A549 (cell line): ENCODE data around the gene ALG8. TPM values are rescaled to one million over a fixed set of nuclear protein-coding genes. Genes with fewer than 3 reads are reported as not detected.
"Not testable (repeated sequence)": the region's sequence is repeated elsewhere in the genome, so short reads cannot be mapped to it uniquely, and the experiment has no call there.

Source experiments
- ATAC-seq, 2 experiments: fragments of 200-7000 bp in 1 of 2; fragments of >200 bp in 1 of 2; cut with Nextera tagmentation in 1 of 2; cut with Tn5 transposase in 1 of 2; 3 replicates each; pipeline versions ENCODE4 v1.8.0 to v1.9.1; 2018 to 2020; ENCODE audit warnings: mild to moderate bottlenecking in 1 of 2, moderate library complexity in 1 of 2
- CTCF ChIA-PET: fragments of 300-600 bp; sonication (Branson Sonifier 250); formaldehyde crosslinking; extraction: SDS; loops from one replicate; lab custom pipeline; 2021; ENCODE audit warnings: antibody characterized with exemption, inconsistent platforms; lab: Yijun Ruan, JAX
- POLR2A ChIA-PET: fragments of 350-600 bp; formaldehyde crosslinking; extraction: SDS; loops from one replicate; lab custom pipeline; 2021; ENCODE audit warnings: antibody characterized with exemption, inconsistent platforms; lab: Yijun Ruan, JAX
- DNase-seq, 2 experiments: peaks; one replicate each; pipeline versions ENCODE4 v3.0.0 to v3.0.0-alpha.2; 2011 to 2016; ENCODE audit warnings: low read depth in 1 of 2, low spot score in 1 of 2
- FAIRE-seq: peaks from 2 replicates; lab custom pipeline; 2011; peaks lifted over from hg19 to GRCh38; lab: Jason Lieb, UNC
- H3K27ac ChIP-seq, 2 experiments: fragments of >200 bp; sonication (Bioruptor Twin); formaldehyde crosslinking; 3 replicates each; pipeline ENCODE4 v1.5.1; 2016 to 2017
- H3K4me1 ChIP-seq: fragments of >200 bp; sonication (Bioruptor Twin); formaldehyde crosslinking; 3 replicates; pipeline ENCODE4 v1.6.1; 2016
- H3K4me2 ChIP-seq: fragments of >200 bp; sonication (Bioruptor Twin); formaldehyde crosslinking; 3 replicates; pipeline ENCODE4 v1.6.1; 2016
- H3K4me3 ChIP-seq: fragments of >200 bp; sonication (Bioruptor Twin); formaldehyde crosslinking; 3 replicates; pipeline ENCODE4 v1.5.1; 2016
- H3K9me3 ChIP-seq: fragments of >200 bp; sonication (Bioruptor Twin); formaldehyde crosslinking; 3 replicates; pipeline ENCODE4 v1.6.1; 2016
- CBX2 ChIP-seq: fragments of 200-600 bp; sonication (generic); IDR thresholded peaks from 2 replicates; pipeline ENCODE4 v1.6.1; 2016; ENCODE audit warnings: low read depth, mild to moderate bottlenecking, borderline replicate concordance
- EHMT2 ChIP-seq: fragments of 200-600 bp; sonication (generic); IDR thresholded peaks from 2 replicates; pipeline ENCODE4 v1.6.1; 2016; ENCODE audit warnings: antibody characterized with exemption, low read depth, mild to moderate bottlenecking, moderate library complexity
- EP300 ChIP-seq, 2 experiments: fragments of >200 bp; sonication (Bioruptor Twin); formaldehyde crosslinking; IDR thresholded peaks; 2 replicates in 1 of 2; 3 replicates in 1 of 2; pipeline ENCODE4 v1.6.1; 2016 to 2017
- ESRRA ChIP-seq: fragments of 150-350 bp; IDR thresholded peaks from 2 replicates; pipeline ENCODE4 v1.6.1; 2014; ENCODE audit warnings: mild to moderate bottlenecking, low read length, borderline replicate concordance
- FOSB ChIP-seq: fragments of 250-450 bp; sonication (Bioruptor Pico); IDR thresholded peaks from 2 replicates; pipeline ENCODE4 v1.5.0; 2020; ENCODE audit warnings: mild to moderate bottlenecking, moderate library complexity
- HEYL ChIP-seq: fragments of 250-450 bp; sonication (Bioruptor Pico); IDR thresholded peaks from 2 replicates; pipeline ENCODE4 v1.8.0; 2021; ENCODE audit warnings: mild to moderate bottlenecking, moderate library complexity
- JUNB ChIP-seq: fragments of >200 bp; sonication (Bioruptor Twin); formaldehyde crosslinking; IDR thresholded peaks from 2 replicates; pipeline ENCODE4 v1.6.1; 2016
- MAFK ChIP-seq: fragments of 450-650 bp; IDR thresholded peaks from 2 replicates; pipeline ENCODE4 v1.6.1; 2014; ENCODE audit not compliant: partially characterized antibody
- MYC ChIP-seq: IDR thresholded peaks from 2 replicates; pipeline ENCODE4 v1.6.1; 2012; ENCODE audit warnings: mild to moderate bottlenecking, inconsistent platforms, low read length, improper control_type of control experiment, borderline replicate concordance
- NFE2L2 ChIP-seq: fragments of 150-350 bp; conservative IDR thresholded peaks from 2 replicates; pipeline ENCODE4 v1.6.1; 2014; ENCODE audit warnings: low read length
- POLR2AphosphoS2 ChIP-seq: conservative IDR thresholded peaks from 2 replicates; pipeline ENCODE4 v1.6.1; 2012; ENCODE audit warnings: low read length, improper control_type of control experiment, inconsistent platforms
- RAD21 ChIP-seq, 2 experiments: fragments of >200 bp in 1 of 2; sonication (Bioruptor Twin) in 1 of 2; formaldehyde crosslinking in 1 of 2; IDR thresholded peaks in 1 of 2; conservative IDR thresholded peaks in 1 of 2; 2 replicates in 1 of 2; 3 replicates in 1 of 2; pipeline ENCODE4 v1.6.1; 2012 to 2018; ENCODE audit warnings: inconsistent platforms in 1 of 2
- TFCP2L1 ChIP-seq: fragments of 250-450 bp; sonication (Bioruptor Pico); IDR thresholded peaks from 2 replicates; pipeline ENCODE4 v1.5.0; 2021; ENCODE audit warnings: mild to moderate bottlenecking
- TP53 ChIP-seq: fragments of 250-450 bp; sonication (Bioruptor Pico); IDR thresholded peaks from 2 replicates; pipeline ENCODE4 v1.5.0; 2021; ENCODE audit warnings: mild to moderate bottlenecking, moderate library complexity
- ZC3H11A ChIP-seq: fragments of 450-650 bp; IDR thresholded peaks from 2 replicates; pipeline ENCODE4 v1.6.1; 2014; ENCODE audit warnings: antibody characterized with exemption, mild to moderate bottlenecking
- ZSCAN20 ChIP-seq: fragments of 250-450 bp; sonication (Bioruptor Pico); IDR thresholded peaks from 2 replicates; pipeline ENCODE4 v1.8.0; 2022; ENCODE audit warnings: mild to moderate bottlenecking, moderate library complexity
- WGBS: methylation state at CpG from one replicate; pipeline ENCODE4 v1.1.6; 2017; ENCODE audit errors: missing lambda C conversion rate; 5-methylcytosine and 5-hydroxymethylcytosine counted together
- polyA plus RNA-seq, 4 experiments: library from polyadenylated mRNA; depleted of rRNA in 3 of 4; stranded (reverse); fragments of >200 nt; fragmentation: RNase III in 1 of 4; extraction: RNeasy Plus Mini Kit Qiagen cat#74134 plus additional on column Dnase treatment in 1 of 4; gene quantifications; 2 replicates in 3 of 4; 3 replicates in 1 of 4; pipeline ENCODE4 v1.2.3, GENCODE V29; 2011 to 2017
- TF ChIP-seq, protein P1 (sequence below): fragments of >200 bp; sonication (Bioruptor Twin); formaldehyde crosslinking; IDR thresholded peaks from 2 replicates; pipeline ENCODE4 v1.6.1; 2016
- TF ChIP-seq, protein P2 (sequence below): fragments of 200-600 bp; sonication (generic); IDR thresholded peaks from 2 replicates; pipeline ENCODE4 v1.6.1; 2016; ENCODE audit warnings: antibody characterized with exemption, mild to moderate bottlenecking, moderate library complexity
- TF ChIP-seq, protein P3 (sequence below): IDR thresholded peaks from 2 replicates; pipeline ENCODE4 v1.6.1; 2012
- TF ChIP-seq, protein P4 (sequence below): fragments of 150-350 bp; IDR thresholded peaks from 2 replicates; pipeline ENCODE4 v1.6.1; 2014; ENCODE audit warnings: low read depth, mild to moderate bottlenecking, low read length

The ALG8 gene
- polyA plus RNA-seq, 2 of the 4 experiments (the other 2 are of a cell fraction) = 59.0 to 159 TPM

DNA sequence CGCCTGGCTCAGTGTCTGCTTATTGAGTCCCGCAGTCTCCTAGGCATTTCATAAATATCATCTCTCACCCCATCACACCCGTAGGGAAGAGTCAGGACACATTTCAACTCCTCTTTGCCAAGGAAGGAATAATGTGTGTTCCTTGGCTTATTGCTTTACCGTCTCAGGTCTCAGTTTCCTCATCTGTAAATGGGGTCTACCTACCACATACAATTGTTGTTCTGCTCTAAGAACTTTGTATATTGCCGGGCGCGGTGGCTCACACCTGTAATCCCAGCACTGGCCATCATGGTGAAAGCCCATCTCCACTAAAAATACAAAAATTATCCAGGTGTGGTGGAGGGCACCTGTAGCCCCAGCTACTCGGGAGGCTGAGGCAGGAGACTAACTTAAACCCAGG lies 78.9 kb downstream of the ALG8 start:
- FAIRE-seq (no peak), DNase-seq (no peak), ATAC-seq (no peak)
- WGBS = 91% methylated on average over 8 of the region's 8 CpGs
- Histone ChIP-seq H3K4me3 (no peak overlapping the region), H3K4me1 (no peaks in the 10 kb centered on the region), H3K27ac (no peak overlapping the region), H3K9me3 (no peaks in the 10 kb centered on the region), H3K4me2 (no peak overlapping the region)
- TF ChIP-seq ESRRA (no peak), MYC (no peak), TP53 (CRISPR knock-in tag) (no peak), FOSB (CRISPR knock-in tag) (no peak), POLR2AphosphoS2 (no peak), JUNB (no peak), EHMT2 (no peak), ZSCAN20 (CRISPR knock-in tag) (no peak), NFE2L2 (no peak), ZC3H11A (no peak), EP300 (IDR thresholded peaks at IDR 0.05) (no peak), CBX2 (no peak), RAD21 (conservative IDR thresholded peaks at IDR 0.05 in 1 of 2, IDR thresholded peaks at IDR 0.05 in 1 of 2) (no peak), MAFK (no peak), TFCP2L1 (CRISPR knock-in tag) (no peak), HEYL (CRISPR knock-in tag) (no peak)
- TF ChIP-seq, protein P1, sequence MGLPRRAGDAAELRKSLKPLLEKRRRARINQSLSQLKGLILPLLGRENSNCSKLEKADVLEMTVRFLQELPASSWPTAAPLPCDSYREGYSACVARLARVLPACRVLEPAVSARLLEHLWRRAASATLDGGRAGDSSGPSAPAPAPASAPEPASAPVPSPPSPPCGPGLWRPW = no peak
- TF ChIP-seq, protein P2, sequence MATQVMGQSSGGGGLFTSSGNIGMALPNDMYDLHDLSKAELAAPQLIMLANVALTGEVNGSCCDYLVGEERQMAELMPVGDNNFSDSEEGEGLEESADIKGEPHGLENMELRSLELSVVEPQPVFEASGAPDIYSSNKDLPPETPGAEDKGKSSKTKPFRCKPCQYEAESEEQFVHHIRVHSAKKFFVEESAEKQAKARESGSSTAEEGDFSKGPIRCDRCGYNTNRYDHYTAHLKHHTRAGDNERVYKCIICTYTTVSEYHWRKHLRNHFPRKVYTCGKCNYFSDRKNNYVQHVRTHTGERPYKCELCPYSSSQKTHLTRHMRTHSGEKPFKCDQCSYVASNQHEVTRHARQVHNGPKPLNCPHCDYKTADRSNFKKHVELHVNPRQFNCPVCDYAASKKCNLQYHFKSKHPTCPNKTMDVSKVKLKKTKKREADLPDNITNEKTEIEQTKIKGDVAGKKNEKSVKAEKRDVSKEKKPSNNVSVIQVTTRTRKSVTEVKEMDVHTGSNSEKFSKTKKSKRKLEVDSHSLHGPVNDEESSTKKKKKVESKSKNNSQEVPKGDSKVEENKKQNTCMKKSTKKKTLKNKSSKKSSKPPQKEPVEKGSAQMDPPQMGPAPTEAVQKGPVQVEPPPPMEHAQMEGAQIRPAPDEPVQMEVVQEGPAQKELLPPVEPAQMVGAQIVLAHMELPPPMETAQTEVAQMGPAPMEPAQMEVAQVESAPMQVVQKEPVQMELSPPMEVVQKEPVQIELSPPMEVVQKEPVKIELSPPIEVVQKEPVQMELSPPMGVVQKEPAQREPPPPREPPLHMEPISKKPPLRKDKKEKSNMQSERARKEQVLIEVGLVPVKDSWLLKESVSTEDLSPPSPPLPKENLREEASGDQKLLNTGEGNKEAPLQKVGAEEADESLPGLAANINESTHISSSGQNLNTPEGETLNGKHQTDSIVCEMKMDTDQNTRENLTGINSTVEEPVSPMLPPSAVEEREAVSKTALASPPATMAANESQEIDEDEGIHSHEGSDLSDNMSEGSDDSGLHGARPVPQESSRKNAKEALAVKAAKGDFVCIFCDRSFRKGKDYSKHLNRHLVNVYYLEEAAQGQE = no peak
- TF ChIP-seq, protein P3, sequence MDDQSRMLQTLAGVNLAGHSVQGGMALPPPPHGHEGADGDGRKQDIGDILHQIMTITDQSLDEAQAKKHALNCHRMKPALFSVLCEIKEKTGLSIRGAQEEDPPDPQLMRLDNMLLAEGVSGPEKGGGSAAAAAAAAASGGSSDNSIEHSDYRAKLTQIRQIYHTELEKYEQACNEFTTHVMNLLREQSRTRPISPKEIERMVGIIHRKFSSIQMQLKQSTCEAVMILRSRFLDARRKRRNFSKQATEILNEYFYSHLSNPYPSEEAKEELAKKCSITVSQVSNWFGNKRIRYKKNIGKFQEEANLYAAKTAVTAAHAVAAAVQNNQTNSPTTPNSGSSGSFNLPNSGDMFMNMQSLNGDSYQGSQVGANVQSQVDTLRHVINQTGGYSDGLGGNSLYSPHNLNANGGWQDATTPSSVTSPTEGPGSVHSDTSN = no peak
- TF ChIP-seq, protein P4, sequence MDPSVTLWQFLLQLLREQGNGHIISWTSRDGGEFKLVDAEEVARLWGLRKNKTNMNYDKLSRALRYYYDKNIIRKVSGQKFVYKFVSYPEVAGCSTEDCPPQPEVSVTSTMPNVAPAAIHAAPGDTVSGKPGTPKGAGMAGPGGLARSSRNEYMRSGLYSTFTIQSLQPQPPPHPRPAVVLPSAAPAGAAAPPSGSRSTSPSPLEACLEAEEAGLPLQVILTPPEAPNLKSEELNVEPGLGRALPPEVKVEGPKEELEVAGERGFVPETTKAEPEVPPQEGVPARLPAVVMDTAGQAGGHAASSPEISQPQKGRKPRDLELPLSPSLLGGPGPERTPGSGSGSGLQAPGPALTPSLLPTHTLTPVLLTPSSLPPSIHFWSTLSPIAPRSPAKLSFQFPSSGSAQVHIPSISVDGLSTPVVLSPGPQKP = no peak
- CTCF ChIA-PET = interaction anchor here (3.6 kb wide), 1 partner anchor 14 kb away, joined by 19 read pairs; no protein-coding TSS in a partner anchor
- POLR2A ChIA-PET = no interaction called here

DNA sequence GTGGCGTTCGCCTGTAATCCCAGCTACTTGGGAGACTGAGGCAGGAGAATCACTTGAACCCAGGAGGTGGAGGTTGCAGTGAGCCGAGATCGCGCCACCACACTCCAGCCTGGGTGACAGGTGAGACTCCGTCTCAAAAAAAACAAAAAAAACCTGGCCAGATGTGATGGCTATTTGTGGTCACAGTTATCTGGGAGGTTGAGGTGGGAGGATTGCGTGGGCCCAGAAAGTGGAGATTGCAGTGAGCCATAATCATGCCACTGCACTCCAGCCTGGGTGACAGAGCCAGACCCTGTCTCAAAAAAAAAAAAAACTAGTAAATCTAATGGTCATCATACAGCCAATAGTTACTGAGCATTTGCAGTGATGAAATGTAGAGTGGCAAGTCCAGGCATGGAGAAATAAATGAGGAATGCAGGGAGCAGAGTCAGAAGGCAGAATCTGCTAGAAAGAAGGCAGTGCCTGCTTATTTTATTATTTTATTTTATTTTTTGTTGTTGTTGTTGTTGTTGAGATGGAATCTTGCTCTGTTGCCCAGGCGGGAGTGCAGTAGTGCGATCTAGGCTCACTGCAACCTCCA lies 79.6 kb downstream of the ALG8 start:
- 94% methylated on average over 9 of the region's 9 CpGs for WGBS
- H3K9me3 ChIP-seq, FAIRE-seq, POLR2A ChIA-PET, H3K4me3 ChIP-seq, H3K27ac ChIP-seq, H3K4me2 ChIP-seq, ATAC-seq, H3K4me1 ChIP-seq, DNase-seq: not testable (repeated sequence)
- CTCF ChIA-PET = interaction anchor here (1.3 kb wide), 1 partner anchor 14 kb away, joined by 4 read pairs; no protein-coding TSS in a partner anchor
